ENCODE data around the gene MECR.
"Not testable (repeated sequence)": the region's sequence is repeated elsewhere in the genome, so short reads cannot be mapped to it uniquely, and the experiment has no call there.

Gene MECR

GRCh38 chr1:29159773-29160172 lies 71.0 kb downstream of the MECR start:
- no peak overlapping the region for H3K27ac ChIP-seq (ENCODE audit: low read depth in 2 of 2, low read length in 2 of 2)
- H3K4me3 ChIP-seq (ENCODE audit: low read length in 2 of 2): no peak overlapping the region
- H3K27me3 ChIP-seq (ENCODE audit: control insufficient read depth in 2 of 2, insufficient read depth in 2 of 2, low read length in 2 of 2): no peaks in the 10 kb centered on the region
- peaks cover 8 to 11% of the 10 kb centered on the region in 2 donors for H3K4me1 ChIP-seq (ENCODE audit: control insufficient read depth in 2 of 2, insufficient read depth in 2 of 2, low read length in 2 of 2)
- H3K36me3 ChIP-seq (ENCODE audit: control insufficient read depth in 2 of 2, insufficient read depth in 2 of 2, low read length in 2 of 2): peaks cover 43 to 48% of the 10 kb centered on the region in 2 donors
- H3K9ac ChIP-seq (ENCODE audit: low read depth in 1 of 2, low read length in 2 of 2): no peak overlapping the region
- no peaks in the 10 kb centered on the region for H3K9me3 ChIP-seq (ENCODE audit: control insufficient read depth in 2 of 2, low read length in 2 of 2)

GRCh38 chr1:29157269-29157601 lies 73.5 kb downstream of the MECR start:
- Histone ChIP-seq H3K4me3 (ENCODE audit: low read length in 2 of 2) (no peak overlapping the region), H3K27me3 (ENCODE audit: control insufficient read depth in 2 of 2, insufficient read depth in 2 of 2, low read length in 2 of 2) (no peaks in the 10 kb centered on the region), H3K36me3 (ENCODE audit: control insufficient read depth in 2 of 2, insufficient read depth in 2 of 2, low read length in 2 of 2) (peaks cover 55 to 66% of the 10 kb centered on the region in 2 donors), H3K4me1 (ENCODE audit: control insufficient read depth in 2 of 2, insufficient read depth in 2 of 2, low read length in 2 of 2) (peaks cover 3 to 4% of the 10 kb centered on the region in 2 donors), H3K9me3 (ENCODE audit: control insufficient read depth in 2 of 2, low read length in 2 of 2) (no peaks in the 10 kb centered on the region), H3K9ac (ENCODE audit: low read depth in 1 of 2, low read length in 2 of 2) (no peak overlapping the region), H3K27ac (ENCODE audit: low read depth in 2 of 2, low read length in 2 of 2) (no peak overlapping the region)

GRCh38 chr1:29156543-29157268 lies 74.0 kb downstream of the MECR start:
- H3K4me3 ChIP-seq (ENCODE audit: low read length in 2 of 2): no peak overlapping the region
- H3K27ac ChIP-seq (ENCODE audit: low read depth in 2 of 2, low read length in 2 of 2): no peak overlapping the region
- H3K9me3 ChIP-seq (ENCODE audit: control insufficient read depth in 2 of 2, low read length in 2 of 2): no peaks in the 10 kb centered on the region
- H3K9ac ChIP-seq (ENCODE audit: low read depth in 1 of 2, low read length in 2 of 2): no peak overlapping the region
- no peaks in the 10 kb centered on the region for H3K27me3 ChIP-seq (ENCODE audit: control insufficient read depth in 2 of 2, insufficient read depth in 2 of 2, low read length in 2 of 2)
- peaks cover 61 to 72% of the 10 kb centered on the region in 2 donors for H3K36me3 ChIP-seq (ENCODE audit: control insufficient read depth in 2 of 2, insufficient read depth in 2 of 2, low read length in 2 of 2)
- H3K4me1 ChIP-seq (ENCODE audit: control insufficient read depth in 2 of 2, insufficient read depth in 2 of 2, low read length in 2 of 2): no peaks in the 10 kb centered on the region

GRCh38 chr1:29152046-29152805 lies 78.5 kb downstream of the MECR start:
- no peak overlapping the region for H3K4me3 ChIP-seq (ENCODE audit: low read length in 2 of 2)
- H3K27ac ChIP-seq (ENCODE audit: low read depth in 2 of 2, low read length in 2 of 2): no peak overlapping the region
- peaks cover 72 to 88% of the 10 kb centered on the region in 2 donors for H3K36me3 ChIP-seq (ENCODE audit: control insufficient read depth in 2 of 2, insufficient read depth in 2 of 2, low read length in 2 of 2)

GRCh38 chr1:29150346-29150745 lies 80.4 kb downstream of the MECR start:
- Histone ChIP-seq H3K4me1 (ENCODE audit: control insufficient read depth in 2 of 2, insufficient read depth in 2 of 2, low read length in 2 of 2) (peaks cover 5 to 11% of the 10 kb centered on the region in 2 donors), H3K9ac (ENCODE audit: low read depth in 1 of 2, low read length in 2 of 2) (peak overlapping the region in 1 of 2 donors; percentile 14), H3K36me3 (ENCODE audit: control insufficient read depth in 2 of 2, insufficient read depth in 2 of 2, low read length in 2 of 2) (peaks cover 71 to 88% of the 10 kb centered on the region in 2 donors)
- not testable (repeated sequence) for H3K27me3 ChIP-seq (ENCODE audit: control insufficient read depth in 2 of 2, insufficient read depth in 2 of 2, low read length in 2 of 2); H3K4me3 ChIP-seq (ENCODE audit: low read length in 2 of 2); H3K9me3 ChIP-seq (ENCODE audit: control insufficient read depth in 2 of 2, low read length in 2 of 2); H3K27ac ChIP-seq (ENCODE audit: low read depth in 2 of 2, low read length in 2 of 2)

More at GRCh38 chr1:29152046-29152805, 78.5 kb downstream of the MECR start:
- Histone ChIP-seq H3K9me3 (ENCODE audit: control insufficient read depth in 2 of 2, low read length in 2 of 2) (no peaks in the 10 kb centered on the region), H3K4me1 (ENCODE audit: control insufficient read depth in 2 of 2, insufficient read depth in 2 of 2, low read length in 2 of 2) (no peaks in the 10 kb centered on the region), H3K27me3 (ENCODE audit: control insufficient read depth in 2 of 2, insufficient read depth in 2 of 2, low read length in 2 of 2) (no peaks in the 10 kb centered on the region), H3K9ac (ENCODE audit: low read depth in 1 of 2, low read length in 2 of 2) (no peak overlapping the region)

GRCh38 chr1:29148656-29149491 lies 81.9 kb downstream of the MECR start:
- H3K36me3 ChIP-seq (ENCODE audit: control insufficient read depth in 2 of 2, insufficient read depth in 2 of 2, low read length in 2 of 2): peaks cover 62 to 77% of the 10 kb centered on the region in 2 donors
- H3K27ac ChIP-seq (ENCODE audit: low read depth in 2 of 2, low read length in 2 of 2): no peak overlapping the region
- H3K4me1 ChIP-seq (ENCODE audit: control insufficient read depth in 2 of 2, insufficient read depth in 2 of 2, low read length in 2 of 2): peaks cover 5 to 11% of the 10 kb centered on the region in 2 donors
- H3K4me3 ChIP-seq (ENCODE audit: low read length in 2 of 2): no peak overlapping the region
- H3K9ac ChIP-seq (ENCODE audit: low read depth in 1 of 2, low read length in 2 of 2): no peak overlapping the region
- H3K9me3 ChIP-seq (ENCODE audit: control insufficient read depth in 2 of 2, low read length in 2 of 2): no peaks in the 10 kb centered on the region
- no peaks in the 10 kb centered on the region for H3K27me3 ChIP-seq (ENCODE audit: control insufficient read depth in 2 of 2, insufficient read depth in 2 of 2, low read length in 2 of 2)

- peak overlapping the region in 1 of 2 donors; percentile 20 for H3K4me3 ChIP-seq (ENCODE audit: low read length in 2 of 2)
- peaks cover 5 to 11% of the 10 kb centered on the region in 2 donors for H3K4me1 ChIP-seq (ENCODE audit: control insufficient read depth in 2 of 2, insufficient read depth in 2 of 2, low read length in 2 of 2)
- H3K27me3 ChIP-seq (ENCODE audit: control insufficient read depth in 2 of 2, insufficient read depth in 2 of 2, low read length in 2 of 2): no peaks in the 10 kb centered on the region
- peak overlapping the region; percentile 25 to 50 for H3K27ac ChIP-seq (ENCODE audit: low read depth in 2 of 2, low read length in 2 of 2)
- H3K36me3 ChIP-seq (ENCODE audit: control insufficient read depth in 2 of 2, insufficient read depth in 2 of 2, low read length in 2 of 2): peaks cover 39 to 51% of the 10 kb centered on the region in 2 donors
- no peaks in the 10 kb centered on the region for H3K9me3 ChIP-seq (ENCODE audit: control insufficient read depth in 2 of 2, low read length in 2 of 2)
- no peak overlapping the region for H3K9ac ChIP-seq (ENCODE audit: low read depth in 1 of 2, low read length in 2 of 2)
Measured at GRCh38 chr1:29145739-29146437, 84.8 kb downstream of the MECR start.

GRCh38 chr1:29144178-29144577 lies 86.6 kb downstream of the MECR start:
- Histone ChIP-seq H3K4me1 (ENCODE audit: control insufficient read depth in 2 of 2, insufficient read depth in 2 of 2, low read length in 2 of 2) (peaks cover 5 to 11% of the 10 kb centered on the region in 2 donors), H3K36me3 (ENCODE audit: control insufficient read depth in 2 of 2, insufficient read depth in 2 of 2, low read length in 2 of 2) (peaks cover 31 to 38% of the 10 kb centered on the region in 2 donors), H3K27me3 (ENCODE audit: control insufficient read depth in 2 of 2, insufficient read depth in 2 of 2, low read length in 2 of 2) (no peaks in the 10 kb centered on the region), H3K4me3 (ENCODE audit: low read length in 2 of 2) (no peak overlapping the region), H3K27ac (ENCODE audit: low read depth in 2 of 2, low read length in 2 of 2) (no peak overlapping the region), H3K9me3 (ENCODE audit: control insufficient read depth in 2 of 2, low read length in 2 of 2) (no peaks in the 10 kb centered on the region), H3K9ac (ENCODE audit: low read depth in 1 of 2, low read length in 2 of 2) (no peak overlapping the region)

GRCh38 chr1:29142714-29143113 lies 88.0 kb downstream of the MECR start:
- H3K9me3 ChIP-seq (ENCODE audit: control insufficient read depth in 2 of 2, low read length in 2 of 2): no peaks in the 10 kb centered on the region
- H3K9ac ChIP-seq (ENCODE audit: low read depth in 1 of 2, low read length in 2 of 2): no peak overlapping the region
- H3K4me1 ChIP-seq (ENCODE audit: control insufficient read depth in 2 of 2, insufficient read depth in 2 of 2, low read length in 2 of 2): peaks cover 5 to 11% of the 10 kb centered on the region in 2 donors
- no peak overlapping the region for H3K27ac ChIP-seq (ENCODE audit: low read depth in 2 of 2, low read length in 2 of 2)
- H3K4me3 ChIP-seq (ENCODE audit: low read length in 2 of 2): no peak overlapping the region
- H3K27me3 ChIP-seq (ENCODE audit: control insufficient read depth in 2 of 2, insufficient read depth in 2 of 2, low read length in 2 of 2): no peaks in the 10 kb centered on the region
- H3K36me3 ChIP-seq (ENCODE audit: control insufficient read depth in 2 of 2, insufficient read depth in 2 of 2, low read length in 2 of 2): peaks cover 16 to 24% of the 10 kb centered on the region in 2 donors
